H1 (cell line): ENCODE measurements around the gene PAFAH1B1. TPM values are rescaled to one million over a fixed set of nuclear protein-coding genes. Genes with fewer than 3 reads are reported as not detected.

ENCODE experiments used
- CTCF ChIP-seq, 3 experiments: IDR thresholded peaks; 1 replicate in 2 of 3; 2 replicates in 1 of 3; pipeline versions ENCODE4 v1.5.1 to v1.6.1; 2011; ENCODE audit warnings: low read length in 3 of 3, mild to moderate bottlenecking in 3 of 3, inconsistent platforms in 2 of 3, low read depth in 1 of 3, moderate library complexity in 1 of 3; ENCODE audit not compliant: insufficient read depth in 1 of 3; ENCODE audit errors: control extremely low read depth in 1 of 3
- FOSL1 ChIP-seq: IDR thresholded peaks from 2 replicates; pipeline ENCODE4 v1.6.1; 2011; ENCODE audit warnings: mild to moderate bottlenecking, low read depth, low read length, moderate library complexity; ENCODE audit not compliant: insufficient read depth
- HDAC2 ChIP-seq, 2 experiments: fragments of 300-600 bp in 1 of 2; sonication (generic) in 1 of 2; IDR thresholded peaks; 2 replicates each; pipeline ENCODE4 v1.6.1; 2011 to 2012; ENCODE audit warnings: low read depth in 2 of 2, low read length in 2 of 2, mild to moderate bottlenecking in 2 of 2, moderate library complexity in 2 of 2, borderline replicate concordance in 1 of 2, inconsistent platforms in 1 of 2
- NRF1 ChIP-seq: IDR thresholded peaks from 2 replicates; pipeline ENCODE4 v1.6.1; 2011; ENCODE audit warnings: mild to moderate bottlenecking, low read depth, low read length, improper control_type of control experiment
- PHF8 ChIP-seq: fragments of 200-600 bp; sonication (generic); conservative IDR thresholded peaks from 2 replicates; pipeline ENCODE4 v1.7.1; 2012; ENCODE audit warnings: low read depth, mild to moderate bottlenecking, inconsistent platforms, low read length, moderate library complexity
- SIN3A ChIP-seq, 2 experiments: IDR thresholded peaks in 1 of 2; conservative IDR thresholded peaks in 1 of 2; 2 replicates each; pipeline ENCODE4 v1.6.1; 2011 to 2012; ENCODE audit warnings: low read length in 2 of 2, improper control_type of control experiment in 1 of 2, low read depth in 1 of 2, mild to moderate bottlenecking in 1 of 2
- SP2 ChIP-seq: IDR thresholded peaks from 2 replicates; pipeline ENCODE4 v1.6.1; 2012; ENCODE audit warnings: mild to moderate bottlenecking, low read length, inconsistent platforms
- YY1 ChIP-seq: IDR thresholded peaks from 2 replicates; pipeline ENCODE4 v1.6.1; 2011; ENCODE audit warnings: low read depth, mild to moderate bottlenecking, low read length
- ZNF274 ChIP-seq: IDR thresholded peaks from 2 replicates; pipeline ENCODE4 v1.7.0; 2012; ENCODE audit warnings: low read length, borderline replicate concordance; ENCODE audit errors: extremely low read depth
- polyA plus RNA-seq, 7 experiments: library from polyadenylated mRNA; depleted of rRNA in 3 of 7; stranded (reverse) in 5 of 7; unstranded in 2 of 7; fragments of >200 nt in 5 of 7; fragments of 200-250 nt in 2 of 7; gene quantifications; 1 replicate in 5 of 7; 2 replicates in 1 of 7; 4 replicates in 1 of 7; pipeline versions ENCODE4 v1.2.1 to v1.2.3, GENCODE V29; 2011 to 2013; ENCODE audit warnings: missing spikeins in 2 of 7, mixed read lengths in 2 of 7
- total RNA-seq: library from RNA; stranded (reverse); fragmentation: NEBNext Ultra II Directional; extraction: Animal tissue kit (Norgen Biotek cat#: 25700); gene quantifications from 2 replicates; pipeline ENCODE4 v1.2.1, GENCODE V29; 2021

The PAFAH1B1 gene
- total and polyA plus RNA-seq, 2 of the 8 experiments (the other 6 are each of a cell fraction or from before 2014, with no cell fraction given), result 42.0 to 152 TPM

GRCh38 chr17:2710071-2710802, 116.8 kb downstream of the PAFAH1B1 start (continued):
- no peak for TF ChIP-seq HDAC2 (IDR thresholded peaks at IDR 0.05; ENCODE audit: borderline replicate concordance in 1 of 2, low read depth in 2 of 2, low read length in 2 of 2)
- TF ChIP-seq ZNF274, result no peak
- TF ChIP-seq NRF1, result no peak
- no peak for TF ChIP-seq SP2
- TF ChIP-seq SIN3A (conservative IDR thresholded peaks at IDR 0.05 in 1 of 2, IDR thresholded peaks at IDR 0.05 in 1 of 2; ENCODE audit: low read depth in 1 of 2, low read length in 2 of 2), result no peak
- no peak for TF ChIP-seq CTCF (IDR thresholded peaks at IDR 0.05; ENCODE audit: control extremely low read depth in 1 of 3, insufficient read depth in 1 of 3, low read depth in 1 of 3, low read length in 3 of 3)
- TF ChIP-seq YY1, result no peak
- TF ChIP-seq FOSL1, result no peak
- TF ChIP-seq PHF8, result no peak
